ENCODE data around the gene NR2F1. TPM values are rescaled to one million over a fixed set of nuclear protein-coding genes. Genes with fewer than 3 reads are reported as not detected.
"Not testable (repeated sequence)": the region's sequence is repeated elsewhere in the genome, so short reads cannot be mapped to it uniquely, and the experiment has no call there.

Gene NR2F1
- total RNA-seq = under 1 TPM in 1 of 2 donors, not detected in 1; 0.22 TPM
- polyA plus RNA-seq (2013, experiment 1 of 2) = 304 TPM
- 263 TPM for polyA plus RNA-seq (2013, experiment 2 of 2)
- long read RNA-seq, experiment 1 = 0 reads
- long read RNA-seq, experiment 2 = 0 reads
- long read RNA-seq, experiment 3 = 0 reads
- long read RNA-seq, experiment 4 = 0 reads

DNA sequence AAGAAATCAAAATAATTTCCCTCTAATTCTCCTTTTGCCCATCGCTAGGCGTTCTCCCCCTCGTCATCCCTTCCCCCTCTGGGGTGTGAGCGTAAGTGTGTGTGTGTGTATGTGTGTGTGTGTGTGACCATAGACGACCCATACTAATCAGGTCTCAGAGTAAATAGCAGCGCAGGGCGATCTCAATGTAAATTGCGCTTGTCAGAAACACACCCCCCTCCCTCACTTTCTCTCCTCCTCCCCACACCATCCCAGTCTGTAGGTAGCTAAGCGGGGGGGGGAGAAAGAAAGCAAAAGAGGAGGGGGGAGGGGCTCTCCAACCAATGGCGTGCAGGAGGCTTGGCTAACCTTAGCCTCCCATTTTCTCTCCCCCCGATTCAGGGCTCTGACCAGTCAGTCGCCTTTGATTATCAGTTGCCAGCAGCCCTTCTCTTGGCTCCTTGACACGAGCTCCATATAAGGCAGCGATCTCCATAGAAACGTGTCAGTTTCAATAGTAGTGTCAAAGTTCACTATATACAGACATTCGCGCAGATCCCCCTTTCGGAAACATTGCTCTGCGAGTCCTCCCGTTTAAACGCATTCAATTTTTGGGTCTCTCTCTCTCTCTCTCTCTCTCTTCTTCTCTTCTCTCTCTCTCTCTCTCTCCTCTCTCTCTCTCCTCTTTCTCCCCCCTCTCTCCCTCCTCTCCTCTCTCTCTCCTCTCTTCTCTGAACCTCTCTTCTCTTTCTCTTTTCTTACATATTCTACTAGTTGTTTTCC is at the start of gene NR2F1:
TSS of gene NR2F1 (plus strand) at position 546 of the 762 bp plus-strand sequence. CDS start 1,802 bp downstream, outside the sequence.
- 0 to 1% methylated on average over 11 to 16 of the region's 21 CpGs for WGBS, 2 experiments (ENCODE audit: insufficient coverage in 1 of 2, insufficient read length in 1 of 2)
- Mint-ChIP-seq H3K9me3 (no peaks in the 10 kb centered on the region), H3K27me3 (ENCODE audit: insufficient read depth) (peaks cover 64% of the 10 kb centered on the region), H3K4me1 (peaks cover 15% of the 10 kb centered on the region), H3K27ac (no peak within 1 kb of the TSS), H3K36me3 (ENCODE audit: low read depth) (no peaks in the 10 kb centered on the region), H3K4me3 (no peak within 1 kb of the TSS)
- TF ChIP-seq, protein P1, sequence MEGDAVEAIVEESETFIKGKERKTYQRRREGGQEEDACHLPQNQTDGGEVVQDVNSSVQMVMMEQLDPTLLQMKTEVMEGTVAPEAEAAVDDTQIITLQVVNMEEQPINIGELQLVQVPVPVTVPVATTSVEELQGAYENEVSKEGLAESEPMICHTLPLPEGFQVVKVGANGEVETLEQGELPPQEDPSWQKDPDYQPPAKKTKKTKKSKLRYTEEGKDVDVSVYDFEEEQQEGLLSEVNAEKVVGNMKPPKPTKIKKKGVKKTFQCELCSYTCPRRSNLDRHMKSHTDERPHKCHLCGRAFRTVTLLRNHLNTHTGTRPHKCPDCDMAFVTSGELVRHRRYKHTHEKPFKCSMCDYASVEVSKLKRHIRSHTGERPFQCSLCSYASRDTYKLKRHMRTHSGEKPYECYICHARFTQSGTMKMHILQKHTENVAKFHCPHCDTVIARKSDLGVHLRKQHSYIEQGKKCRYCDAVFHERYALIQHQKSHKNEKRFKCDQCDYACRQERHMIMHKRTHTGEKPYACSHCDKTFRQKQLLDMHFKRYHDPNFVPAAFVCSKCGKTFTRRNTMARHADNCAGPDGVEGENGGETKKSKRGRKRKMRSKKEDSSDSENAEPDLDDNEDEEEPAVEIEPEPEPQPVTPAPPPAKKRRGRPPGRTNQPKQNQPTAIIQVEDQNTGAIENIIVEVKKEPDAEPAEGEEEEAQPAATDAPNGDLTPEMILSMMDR (conservative IDR thresholded peaks at IDR 0.05) = no peak
- peaks cover 87% of the 10 kb centered on the region for H3K27me3 ChIP-seq (ENCODE audit: control insufficient read depth, insufficient read depth, low read length, poor library complexity, severe bottlenecking)
- H3K36me3 ChIP-seq (ENCODE audit: control insufficient read depth, insufficient read depth, low read length) = no peaks in the 10 kb centered on the region
- peak within 1 kb of the TSS; percentile 23 for H3K9ac ChIP-seq (ENCODE audit: extremely low read depth, low read length, poor library complexity, severe bottlenecking)
- H3K27ac ChIP-seq (ENCODE audit: low read depth, low read length) = peak within 1 kb of the TSS; percentile 93
- DNase-seq = peak; percentile 88
- no peaks in the 10 kb centered on the region for H3K9me3 ChIP-seq (ENCODE audit: control insufficient read depth, low read length)
- H3K4me1 ChIP-seq (ENCODE audit: control insufficient read depth, insufficient read depth, low read length) = no peaks in the 10 kb centered on the region
- peak within 1 kb of the TSS; percentile 81 for H3K4me3 ChIP-seq (ENCODE audit: low read length)

DNA sequence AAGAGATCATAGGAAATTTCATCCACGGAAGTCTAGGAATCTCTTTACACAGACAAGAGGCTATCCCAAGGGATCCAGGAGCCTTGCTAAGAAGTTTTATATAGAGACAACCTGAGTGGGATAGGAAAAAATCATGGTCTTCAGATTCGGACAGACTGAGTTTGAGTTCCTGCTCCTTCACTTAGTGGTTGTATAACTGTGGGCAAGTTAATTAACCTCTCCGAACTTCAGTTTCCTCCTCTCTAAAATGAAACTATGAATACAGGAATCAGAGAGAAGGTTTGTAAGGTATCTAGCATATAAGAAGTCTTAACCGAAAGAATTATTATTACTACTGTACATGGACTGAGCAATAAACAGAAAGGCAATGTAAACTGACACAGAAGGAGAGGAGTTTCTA is 37.1 kb upstream of the NR2F1 start:
- H3K4me3 ChIP-seq (ENCODE audit: low read length) = no peak overlapping the region
- H3K4me1 ChIP-seq (ENCODE audit: control insufficient read depth, insufficient read depth, low read length) = no peaks in the 10 kb centered on the region
- Mint-ChIP-seq H3K27me3 (ENCODE audit: insufficient read depth) (no peaks in the 10 kb centered on the region), H3K9me3 (no peaks in the 10 kb centered on the region), H3K27ac (no peak overlapping the region), H3K4me3 (no peak overlapping the region), H3K36me3 (ENCODE audit: low read depth) (no peaks in the 10 kb centered on the region), H3K4me1 (no peaks in the 10 kb centered on the region)
- no peak overlapping the region for H3K9ac ChIP-seq (ENCODE audit: extremely low read depth, low read length, poor library complexity, severe bottlenecking)
- no peak for DNase-seq
- TF ChIP-seq, protein P1 (conservative IDR thresholded peaks at IDR 0.05) = no peak
- no peaks in the 10 kb centered on the region for H3K9me3 ChIP-seq (ENCODE audit: control insufficient read depth, low read length)
- H3K27me3 ChIP-seq (ENCODE audit: control insufficient read depth, insufficient read depth, low read length, poor library complexity, severe bottlenecking) = no peaks in the 10 kb centered on the region
- 91% methylated on average over 4 of the region's 4 CpGs; no CpG with 5 or more reads in 1 of the 2 experiments for WGBS, 2 experiments (ENCODE audit: insufficient coverage in 1 of 2, insufficient read length in 1 of 2)
- no peaks in the 10 kb centered on the region for H3K36me3 ChIP-seq (ENCODE audit: control insufficient read depth, insufficient read depth, low read length)
- H3K27ac ChIP-seq (ENCODE audit: low read depth, low read length) = no peak overlapping the region

DNA sequence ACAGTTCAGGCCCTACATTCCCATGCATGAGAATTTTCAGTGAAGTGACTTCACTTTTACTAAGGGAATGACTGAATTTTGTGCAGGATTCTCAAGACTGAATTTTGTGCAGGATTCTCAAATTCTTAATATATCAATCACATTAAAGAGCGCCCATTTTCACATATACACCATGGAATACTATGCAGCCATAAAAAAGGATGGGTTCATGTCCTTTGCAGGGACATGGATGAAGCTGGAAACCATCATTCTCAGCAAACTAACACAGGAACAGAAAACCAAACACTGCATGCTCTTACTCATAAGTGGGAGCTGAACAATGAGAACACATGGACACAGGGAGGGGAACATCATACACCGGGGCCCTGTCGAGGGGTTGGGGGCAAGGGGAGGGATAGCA is 33.4 kb upstream of the NR2F1 start:
- H3K9ac ChIP-seq (ENCODE audit: extremely low read depth, low read length, poor library complexity, severe bottlenecking); H3K27ac Mint-ChIP-seq; DNase-seq; H3K27me3 Mint-ChIP-seq (ENCODE audit: insufficient read depth); H3K27ac ChIP-seq (ENCODE audit: low read depth, low read length); H3K36me3 Mint-ChIP-seq (ENCODE audit: low read depth); H3K4me3 Mint-ChIP-seq; H3K27me3 ChIP-seq (ENCODE audit: control insufficient read depth, insufficient read depth, low read length, poor library complexity, severe bottlenecking); H3K36me3 ChIP-seq (ENCODE audit: control insufficient read depth, insufficient read depth, low read length); H3K9me3 ChIP-seq (ENCODE audit: control insufficient read depth, low read length); H3K4me1 ChIP-seq (ENCODE audit: control insufficient read depth, insufficient read depth, low read length); H3K4me1 Mint-ChIP-seq; H3K4me3 ChIP-seq (ENCODE audit: low read length); H3K9me3 Mint-ChIP-seq: not testable (repeated sequence)
- WGBS, 2 experiments (ENCODE audit: insufficient coverage in 1 of 2, insufficient read length in 1 of 2) = 90 to 95% methylated on average over 2 to 3 of the region's 3 CpGs

Data from endodermal cell (in vitro differentiated cells).